PC-9 (cell line): ENCODE data around the gene MAGI2.

Experiments used
- EZH2 ChIP-seq: fragments of 200-600 bp; sonication (generic); IDR thresholded peaks from 2 replicates; pipeline ENCODE4 v1.8.0; 2017; ENCODE audit warnings: antibody characterized with exemption, low read depth
- TF ChIP-seq, protein P1 (sequence below): fragments of 200-600 bp; sonication (generic); conservative IDR thresholded peaks from 2 replicates; pipeline ENCODE4 v1.6.1; 2017; ENCODE audit warnings: mixed run types, antibody characterized with exemption, mild to moderate bottlenecking, moderate library complexity

- TF ChIP-seq, protein P1, sequence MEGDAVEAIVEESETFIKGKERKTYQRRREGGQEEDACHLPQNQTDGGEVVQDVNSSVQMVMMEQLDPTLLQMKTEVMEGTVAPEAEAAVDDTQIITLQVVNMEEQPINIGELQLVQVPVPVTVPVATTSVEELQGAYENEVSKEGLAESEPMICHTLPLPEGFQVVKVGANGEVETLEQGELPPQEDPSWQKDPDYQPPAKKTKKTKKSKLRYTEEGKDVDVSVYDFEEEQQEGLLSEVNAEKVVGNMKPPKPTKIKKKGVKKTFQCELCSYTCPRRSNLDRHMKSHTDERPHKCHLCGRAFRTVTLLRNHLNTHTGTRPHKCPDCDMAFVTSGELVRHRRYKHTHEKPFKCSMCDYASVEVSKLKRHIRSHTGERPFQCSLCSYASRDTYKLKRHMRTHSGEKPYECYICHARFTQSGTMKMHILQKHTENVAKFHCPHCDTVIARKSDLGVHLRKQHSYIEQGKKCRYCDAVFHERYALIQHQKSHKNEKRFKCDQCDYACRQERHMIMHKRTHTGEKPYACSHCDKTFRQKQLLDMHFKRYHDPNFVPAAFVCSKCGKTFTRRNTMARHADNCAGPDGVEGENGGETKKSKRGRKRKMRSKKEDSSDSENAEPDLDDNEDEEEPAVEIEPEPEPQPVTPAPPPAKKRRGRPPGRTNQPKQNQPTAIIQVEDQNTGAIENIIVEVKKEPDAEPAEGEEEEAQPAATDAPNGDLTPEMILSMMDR, result no peak
- no peak for TF ChIP-seq EZH2
Observed at GRCh38 chr7:79430391-79430790, 23.1 kb downstream of the MAGI2 start.
